HepG2 (cell line): ENCODE measurements around the gene BCLAF1. TPM values are rescaled to one million over a fixed set of nuclear protein-coding genes. Genes with fewer than 3 reads are reported as not detected.

Experiments used
- EZH2 ChIP-seq: conservative IDR thresholded peaks from 2 replicates; pipeline ENCODE4 v1.6.1; 2012; ENCODE audit warnings: mild to moderate bottlenecking, low read depth, low read length, moderate library complexity
- HMGA1 ChIP-seq: sonication (generic); formaldehyde crosslinking; conservative IDR thresholded peaks from 2 replicates; pipeline ENCODE4 v1.4.0; 2020; ENCODE audit warnings: missing genetic modification reagents
- KDM4B ChIP-seq: sonication (generic); formaldehyde crosslinking; IDR thresholded peaks from 2 replicates; pipeline ENCODE4 v1.4.0; 2020; ENCODE audit warnings: missing genetic modification reagents
- MAFK ChIP-seq, 2 experiments: IDR thresholded peaks in 1 of 2; conservative IDR thresholded peaks in 1 of 2; 2 replicates each; pipeline ENCODE4 v1.6.1; 2011; ENCODE audit warnings: improper control_type of control experiment in 2 of 2, low read length in 2 of 2
- MBD4 ChIP-seq: IDR thresholded peaks from 2 replicates; pipeline ENCODE4 v1.6.1; 2012; ENCODE audit warnings: low read length, inconsistent platforms, borderline replicate concordance
- MLLT10 ChIP-seq: sonication (generic); formaldehyde crosslinking; IDR thresholded peaks from 2 replicates; pipeline ENCODE4 v1.4.0; 2020; ENCODE audit warnings: missing genetic modification reagents
- MTF1 ChIP-seq: sonication (generic); formaldehyde crosslinking; IDR thresholded peaks from 2 replicates; pipeline ENCODE4 v1.5.0; 2020; ENCODE audit warnings: missing genetic modification reagents
- NFYB ChIP-seq: sonication (generic); formaldehyde crosslinking; IDR thresholded peaks from 2 replicates; pipeline ENCODE4 v1.4.0; 2020; ENCODE audit warnings: missing genetic modification reagents
- TMF1 ChIP-seq: sonication (generic); formaldehyde crosslinking; IDR thresholded peaks from 2 replicates; pipeline ENCODE4 v1.8.1; 2022; ENCODE audit warnings: low read depth, missing genetic modification reagents
- ZNF225 ChIP-seq: sonication (generic); formaldehyde crosslinking; IDR thresholded peaks from 2 replicates; pipeline ENCODE4 v1.4.0; 2020; ENCODE audit warnings: mild to moderate bottlenecking, missing genetic modification reagents
- ZNF331 ChIP-seq: sonication (generic); formaldehyde crosslinking; IDR thresholded peaks from 2 replicates; pipeline ENCODE4 v1.4.0; 2020; ENCODE audit warnings: missing genetic modification reagents
- ZNF496 ChIP-seq: sonication (generic); formaldehyde crosslinking; IDR thresholded peaks from 2 replicates; pipeline ENCODE4 v1.8.1; 2023; ENCODE audit warnings: mild to moderate bottlenecking, moderate library complexity, missing genetic modification reagents; ENCODE audit not compliant: insufficient replicate concordance
- ZNF501 ChIP-seq: sonication (generic); formaldehyde crosslinking; IDR thresholded peaks from 2 replicates; pipeline ENCODE4 v1.5.1; 2020; ENCODE audit warnings: mild to moderate bottlenecking, moderate library complexity, missing genetic modification reagents
- ZNF557 ChIP-seq: sonication (generic); formaldehyde crosslinking; IDR thresholded peaks from 2 replicates; pipeline ENCODE4 v1.4.0; 2020; ENCODE audit warnings: missing genetic modification reagents
- polyA plus RNA-seq, 8 experiments: library from polyadenylated mRNA; depleted of rRNA in 3 of 8; stranded (reverse) in 7 of 8; unstranded in 1 of 8; fragments of >200 nt; fragmentation: Illumina TruSeq in 4 of 8; extraction: Trizol in 4 of 8; gene quantifications; 2 replicates each; pipeline versions ENCODE4 v1.2.1 to v1.2.3, GENCODE V29; 2011 to 2016; ENCODE audit warnings: low read depth in 4 of 8, missing spikeins in 1 of 8, mixed read lengths in 1 of 8; ENCODE audit not compliant: insufficient read depth in 1 of 8
- total RNA-seq, 5 experiments: library from RNA; depleted of rRNA; stranded (reverse); fragments of >200 nt; fragmentation: Illumina TruSeq; extraction: Trizol; gene quantifications; 2 replicates each; pipeline ENCODE4 v1.2.3, GENCODE V29; 2016; ENCODE audit warnings: low read depth in 1 of 5
- TF ChIP-seq, protein P1 (sequence below): sonication (generic); formaldehyde crosslinking; IDR thresholded peaks from 2 replicates; pipeline ENCODE4 v1.8.1; 2022; ENCODE audit warnings: low read depth, mild to moderate bottlenecking, missing genetic modification reagents
- TF ChIP-seq, protein P2 (sequence below): sonication (generic); formaldehyde crosslinking; IDR thresholded peaks from 2 replicates; pipeline ENCODE4 v1.4.0; 2020; ENCODE audit warnings: missing genetic modification reagents
- TF ChIP-seq, protein P3 (sequence below): sonication (generic); formaldehyde crosslinking; IDR thresholded peaks from 2 replicates; pipeline ENCODE4 v1.4.0; 2020; ENCODE audit warnings: missing genetic modification reagents, low read depth, mild to moderate bottlenecking, borderline replicate concordance
- TF ChIP-seq, protein P4 (sequence below): IDR thresholded peaks from 2 replicates; pipeline ENCODE4 v1.6.1; 2016; ENCODE audit warnings: mild to moderate bottlenecking, missing biosample characterization, missing genetic modification reagents
- TF ChIP-seq, protein P5 (sequence below): sonication (generic); formaldehyde crosslinking; IDR thresholded peaks from 2 replicates; pipeline ENCODE4 v1.5.0; 2020; ENCODE audit warnings: mild to moderate bottlenecking, low read depth, missing genetic modification reagents, borderline replicate concordance
- TF ChIP-seq, protein P6 (sequence below): sonication (generic); formaldehyde crosslinking; IDR thresholded peaks from 2 replicates; pipeline ENCODE4 v1.8.1; 2023; ENCODE audit warnings: mild to moderate bottlenecking, missing genetic modification reagents, borderline replicate concordance

The BCLAF1 gene
- total and polyA plus RNA-seq, 2 of the 13 experiments (the other 11 are each of a cell fraction or from before 2014, with no cell fraction given): 55.3 to 292 TPM

DNA sequence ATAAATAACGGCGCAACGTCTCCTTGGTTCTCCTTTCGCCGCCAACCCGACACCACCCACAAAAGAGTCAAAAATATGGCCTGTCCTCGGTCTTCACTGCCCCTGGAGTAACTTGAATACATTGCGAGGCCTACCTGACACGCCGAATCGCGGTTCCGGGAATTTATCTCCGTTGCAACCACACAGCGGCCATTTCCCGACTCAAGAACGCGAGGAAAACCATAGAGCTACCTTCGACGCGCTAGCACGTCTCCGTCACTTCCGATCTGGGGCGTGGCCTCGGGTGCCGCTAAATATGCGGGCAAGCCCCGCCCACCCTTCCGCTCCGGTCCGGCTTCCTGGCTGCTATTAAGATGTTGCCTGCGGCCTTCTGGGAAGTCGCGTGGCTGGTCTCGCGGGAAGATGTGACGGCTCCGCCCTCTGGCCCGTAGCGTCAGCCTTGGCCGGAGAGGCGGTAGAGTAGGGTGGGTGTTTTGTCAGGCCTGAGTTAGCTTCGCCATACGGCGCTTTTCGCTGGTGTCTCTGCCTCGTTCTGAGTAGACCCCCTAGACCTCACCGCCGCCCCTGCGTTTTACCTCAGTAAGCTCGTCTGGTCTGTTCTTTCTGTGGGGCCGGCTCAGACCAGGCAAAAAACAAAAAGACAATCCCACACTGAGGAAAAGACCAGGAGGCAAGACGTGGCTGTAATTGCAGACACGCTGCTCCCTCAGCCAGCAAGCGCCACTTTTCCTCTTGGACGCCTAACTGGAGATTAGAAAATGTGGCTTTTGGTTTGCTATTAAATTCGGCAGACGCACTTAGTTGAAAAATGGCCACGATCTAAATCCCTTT, at the start of gene BCLAF1 (continued):
- TF ChIP-seq, protein P1, sequence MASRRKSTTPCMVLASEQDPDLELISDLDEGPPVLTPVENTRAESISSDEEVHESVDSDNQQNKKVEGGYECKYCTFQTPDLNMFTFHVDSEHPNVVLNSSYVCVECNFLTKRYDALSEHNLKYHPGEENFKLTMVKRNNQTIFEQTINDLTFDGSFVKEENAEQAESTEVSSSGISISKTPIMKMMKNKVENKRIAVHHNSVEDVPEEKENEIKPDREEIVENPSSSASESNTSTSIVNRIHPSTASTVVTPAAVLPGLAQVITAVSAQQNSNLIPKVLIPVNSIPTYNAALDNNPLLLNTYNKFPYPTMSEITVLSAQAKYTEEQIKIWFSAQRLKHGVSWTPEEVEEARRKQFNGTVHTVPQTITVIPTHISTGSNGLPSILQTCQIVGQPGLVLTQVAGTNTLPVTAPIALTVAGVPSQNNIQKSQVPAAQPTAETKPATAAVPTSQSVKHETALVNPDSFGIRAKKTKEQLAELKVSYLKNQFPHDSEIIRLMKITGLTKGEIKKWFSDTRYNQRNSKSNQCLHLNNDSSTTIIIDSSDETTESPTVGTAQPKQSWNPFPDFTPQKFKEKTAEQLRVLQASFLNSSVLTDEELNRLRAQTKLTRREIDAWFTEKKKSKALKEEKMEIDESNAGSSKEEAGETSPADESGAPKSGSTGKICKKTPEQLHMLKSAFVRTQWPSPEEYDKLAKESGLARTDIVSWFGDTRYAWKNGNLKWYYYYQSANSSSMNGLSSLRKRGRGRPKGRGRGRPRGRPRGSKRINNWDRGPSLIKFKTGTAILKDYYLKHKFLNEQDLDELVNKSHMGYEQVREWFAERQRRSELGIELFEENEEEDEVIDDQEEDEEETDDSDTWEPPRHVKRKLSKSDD (CRISPR knock-in tag): peak; percentile 42; the same call in 1 of the 2 replicates
- TF ChIP-seq ZNF225: peak; percentile 40
- TF ChIP-seq NFYB (CRISPR knock-in tag): no peak; the same call in 1 of the 2 replicates
- TF ChIP-seq, protein P2, sequence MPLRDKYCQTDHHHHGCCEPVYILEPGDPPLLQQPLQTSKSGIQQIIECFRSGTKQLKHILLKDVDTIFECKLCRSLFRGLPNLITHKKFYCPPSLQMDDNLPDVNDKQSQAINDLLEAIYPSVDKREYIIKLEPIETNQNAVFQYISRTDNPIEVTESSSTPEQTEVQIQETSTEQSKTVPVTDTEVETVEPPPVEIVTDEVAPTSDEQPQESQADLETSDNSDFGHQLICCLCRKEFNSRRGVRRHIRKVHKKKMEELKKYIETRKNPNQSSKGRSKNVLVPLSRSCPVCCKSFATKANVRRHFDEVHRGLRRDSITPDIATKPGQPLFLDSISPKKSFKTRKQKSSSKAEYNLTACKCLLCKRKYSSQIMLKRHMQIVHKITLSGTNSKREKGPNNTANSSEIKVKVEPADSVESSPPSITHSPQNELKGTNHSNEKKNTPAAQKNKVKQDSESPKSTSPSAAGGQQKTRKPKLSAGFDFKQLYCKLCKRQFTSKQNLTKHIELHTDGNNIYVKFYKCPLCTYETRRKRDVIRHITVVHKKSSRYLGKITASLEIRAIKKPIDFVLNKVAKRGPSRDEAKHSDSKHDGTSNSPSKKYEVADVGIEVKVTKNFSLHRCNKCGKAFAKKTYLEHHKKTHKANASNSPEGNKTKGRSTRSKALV (CRISPR knock-in tag): no peak
- peak; percentile 70 for TF ChIP-seq TMF1 (CRISPR knock-in tag)
- TF ChIP-seq ZNF496 (CRISPR knock-in tag): no peak
- no peak for TF ChIP-seq EZH2
- TF ChIP-seq, protein P3, sequence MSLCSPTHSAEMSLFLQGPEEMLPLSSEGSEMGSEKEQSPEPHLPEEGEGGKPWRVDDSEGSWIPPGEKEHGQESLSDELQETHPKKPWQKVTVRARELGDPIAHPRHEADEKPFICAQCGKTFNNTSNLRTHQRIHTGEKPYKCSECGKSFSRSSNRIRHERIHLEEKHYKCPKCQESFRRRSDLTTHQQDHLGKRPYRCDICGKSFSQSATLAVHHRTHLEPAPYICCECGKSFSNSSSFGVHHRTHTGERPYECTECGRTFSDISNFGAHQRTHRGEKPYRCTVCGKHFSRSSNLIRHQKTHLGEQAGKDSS (CRISPR knock-in tag): peak; percentile 79; the same call in 1 of the 2 replicates
- TF ChIP-seq MBD4: no peak
- no peak; the same call in none of the 2 replicates for TF ChIP-seq KDM4B
- TF ChIP-seq ZNF557: no peak
- TF ChIP-seq, protein P4, sequence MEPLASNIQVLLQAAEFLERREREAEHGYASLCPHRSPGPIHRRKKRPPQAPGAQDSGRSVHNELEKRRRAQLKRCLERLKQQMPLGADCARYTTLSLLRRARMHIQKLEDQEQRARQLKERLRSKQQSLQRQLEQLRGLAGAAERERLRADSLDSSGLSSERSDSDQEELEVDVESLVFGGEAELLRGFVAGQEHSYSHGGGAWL: peak; percentile 51; the same call in 1 of the 2 replicates
- no peak for TF ChIP-seq MLLT10 (CRISPR knock-in tag)
- TF ChIP-seq MTF1 (CRISPR knock-in tag): no peak
- TF ChIP-seq, protein P5, sequence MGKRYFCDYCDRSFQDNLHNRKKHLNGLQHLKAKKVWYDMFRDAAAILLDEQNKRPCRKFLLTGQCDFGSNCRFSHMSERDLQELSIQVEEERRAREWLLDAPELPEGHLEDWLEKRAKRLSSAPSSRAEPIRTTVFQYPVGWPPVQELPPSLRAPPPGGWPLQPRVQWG (CRISPR knock-in tag): no peak
- TF ChIP-seq, protein P6, sequence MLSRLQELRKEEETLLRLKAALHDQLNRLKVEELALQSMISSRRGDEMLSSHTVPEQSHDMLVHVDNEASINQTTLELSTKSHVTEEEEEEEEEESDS (CRISPR knock-in tag): peak; percentile 90
- TF ChIP-seq HMGA1 (CRISPR knock-in tag): no peak
- peak; percentile 99 for TF ChIP-seq ZNF501 (CRISPR knock-in tag)
- TF ChIP-seq MAFK (conservative IDR thresholded peaks at IDR 0.05 in 1 of 2, IDR thresholded peaks at IDR 0.05 in 1 of 2; ENCODE audit: low read length in 2 of 2): no peak
- 0 out of 2 replicates have a peak, but pooled peaks have one; percentile 52 for TF ChIP-seq ZNF331
